ENCODE data around the gene ATAD3B.

The ATAD3B gene

GRCh38 chr1:1536938-1537546 is 65.5 kb downstream of the ATAD3B start:
- no peak for DNase-seq

GRCh38 chr1:1537626-1538250 is 66.2 kb downstream of the ATAD3B start:
- no peak for DNase-seq

DNA sequence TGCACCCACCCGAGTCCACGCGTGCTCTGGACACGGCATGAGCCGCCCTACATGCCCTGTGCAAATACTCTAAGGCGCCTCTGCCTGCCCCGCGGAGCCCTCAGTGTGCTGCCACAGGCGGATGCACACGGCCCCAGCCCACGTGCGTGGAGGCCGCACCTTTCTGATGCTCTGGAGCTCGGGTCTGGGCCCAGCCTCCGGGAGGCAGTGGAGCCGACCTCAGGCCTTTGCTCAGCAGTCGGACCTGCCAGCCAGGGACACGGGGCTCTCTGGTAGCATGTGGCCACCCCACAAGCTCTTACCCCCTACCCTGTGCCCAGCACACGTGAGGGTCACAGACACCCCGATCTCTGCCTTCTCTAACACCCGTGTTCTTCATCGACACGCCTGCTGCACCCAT is 66.8 kb downstream of the ATAD3B start:
- DNase-seq = no peak

DNA sequence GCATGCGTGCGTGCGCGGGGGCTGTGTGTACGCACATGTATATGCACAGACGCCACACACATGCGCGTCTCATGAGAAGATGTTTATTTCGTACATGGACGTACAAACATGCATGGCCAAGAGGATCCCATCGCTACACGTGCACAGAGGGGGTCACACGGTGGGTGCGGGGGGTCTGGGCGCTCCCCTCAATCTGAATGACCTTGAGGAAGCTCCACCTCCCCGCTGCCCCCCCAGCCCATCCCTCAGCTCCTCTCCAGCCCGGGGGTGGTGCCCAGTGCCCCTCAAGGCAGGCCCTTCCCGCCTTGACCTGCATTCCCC is 67.4 kb downstream of the ATAD3B start:
- no peak for DNase-seq

GRCh38 chr1:1539310-1540089 is 67.9 kb downstream of the ATAD3B start:
- DNase-seq = no peak

DNA sequence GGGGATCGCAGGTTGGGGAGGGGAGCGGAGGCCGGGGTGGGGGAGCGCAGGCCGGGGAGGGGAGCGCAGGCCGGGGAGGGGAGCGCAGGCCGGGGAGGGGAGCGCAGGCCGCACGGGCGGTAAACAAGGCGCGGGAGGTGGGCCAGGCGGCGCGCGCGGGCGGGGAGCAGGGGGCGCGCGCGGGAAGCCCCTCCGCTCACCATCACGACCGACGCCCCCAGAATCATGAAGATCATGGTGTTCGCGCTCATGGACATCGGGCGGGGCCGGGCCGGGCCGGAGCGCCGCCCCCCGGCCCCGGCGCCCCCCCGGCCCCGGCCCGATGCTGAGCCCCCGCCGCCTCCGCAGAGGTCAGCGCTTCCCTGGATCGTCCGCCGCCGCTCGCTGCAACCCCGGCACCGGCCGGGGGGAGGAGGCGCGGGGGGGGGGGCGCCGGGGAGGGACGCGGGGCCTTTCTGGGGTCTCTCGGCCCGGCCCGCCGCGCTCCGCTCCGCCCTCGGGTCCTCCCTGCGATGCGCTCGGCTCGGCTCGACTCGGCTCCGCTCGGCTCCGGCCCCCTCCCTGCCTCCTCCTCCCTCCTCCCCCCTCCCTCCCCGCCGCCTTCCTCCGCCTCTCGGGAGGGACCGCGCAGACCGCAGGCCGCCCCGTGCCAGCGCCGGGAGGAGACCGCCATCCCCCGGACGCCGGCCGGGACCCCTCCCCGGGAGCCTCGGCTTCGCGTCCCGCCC is 68.7 kb downstream of the ATAD3B start, which contains the start of gene TMEM240:
Gene TMEM240, minus strand, starts transcription at position 535 of the 728 bp plus-strand sequence. Its CDS starts 278 bp downstream, at position 257.
- peak; percentile 61 for DNase-seq

DNA sequence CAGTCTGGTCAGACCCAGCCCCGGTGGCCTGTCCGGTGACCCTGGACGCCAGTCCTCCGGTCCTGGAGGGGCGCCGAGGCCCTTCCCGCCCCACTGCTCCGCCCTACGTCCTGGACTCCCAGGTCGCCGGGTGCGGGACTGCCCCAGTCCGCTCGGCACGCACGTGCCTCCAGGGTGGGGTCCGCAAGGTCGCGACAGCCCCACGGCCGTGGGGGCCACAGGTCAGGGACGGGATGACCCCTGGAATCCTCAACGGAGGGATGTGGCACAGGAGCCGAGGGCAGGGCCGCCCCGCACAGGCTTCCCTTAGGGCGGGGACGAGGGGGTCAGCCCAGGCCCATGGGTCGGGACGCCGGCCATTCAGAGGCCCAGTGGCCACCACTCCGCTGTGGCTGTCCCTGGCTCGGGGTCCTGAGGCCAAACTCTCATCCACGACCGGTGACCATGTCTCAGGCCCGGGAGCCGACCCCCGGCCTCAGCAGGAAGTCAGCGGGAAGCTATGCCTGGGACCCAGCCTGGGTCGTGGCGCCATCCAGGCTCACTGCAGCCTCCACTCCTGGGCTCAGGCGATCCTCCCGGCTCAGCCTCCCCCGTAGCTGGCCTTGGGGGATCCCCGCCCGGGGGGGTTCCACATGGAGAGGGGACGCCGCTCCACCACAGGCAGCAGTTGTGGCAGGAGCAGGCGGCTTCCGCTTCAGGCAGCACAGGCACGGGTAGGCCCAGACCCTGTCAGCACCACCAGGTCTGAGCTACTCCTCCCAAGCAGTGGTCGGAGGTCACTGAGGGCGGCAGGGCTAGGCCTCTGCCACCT is 69.5 kb downstream of the ATAD3B start:
- no peak for DNase-seq

DNA sequence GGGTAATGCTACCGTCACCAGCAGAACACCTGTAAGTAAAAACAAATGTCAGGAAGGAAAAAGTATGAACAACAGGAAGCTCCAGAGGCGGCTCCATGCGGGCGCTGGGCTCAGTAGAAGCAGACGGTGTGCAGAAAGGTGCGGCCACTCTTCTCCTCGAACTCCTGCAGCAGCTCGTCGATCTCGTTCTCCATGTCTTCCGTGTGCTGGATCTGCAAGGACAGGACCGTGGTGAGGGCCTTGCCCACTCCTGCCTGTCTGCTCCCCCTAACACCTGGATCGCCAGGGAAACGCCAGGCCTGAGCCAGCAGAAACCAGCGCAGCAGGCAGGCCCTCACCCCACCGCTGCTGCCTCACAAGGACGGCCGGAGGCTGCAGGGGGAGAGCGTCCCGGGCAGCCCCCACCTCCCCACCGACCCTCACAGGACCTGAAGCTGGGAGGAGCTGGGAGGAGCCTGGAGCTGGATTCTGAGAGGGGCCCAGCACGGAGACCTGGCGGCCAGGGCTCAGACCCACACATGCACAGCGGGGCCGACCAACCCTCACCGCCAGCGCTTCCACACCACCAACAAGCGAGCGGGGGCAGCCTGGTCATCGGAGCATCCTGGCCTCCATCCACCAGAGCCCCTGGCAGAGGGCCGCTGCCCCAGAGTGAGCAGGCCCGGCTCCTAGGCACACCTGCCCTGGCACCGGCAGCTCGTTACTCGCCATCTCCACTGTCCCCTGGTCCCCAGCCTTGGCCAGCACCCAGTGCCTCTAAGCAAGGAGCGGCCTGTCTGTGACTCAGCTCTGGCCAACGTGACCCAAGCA is 70.6 kb downstream of the ATAD3B start:
- no peak for DNase-seq

DNA sequence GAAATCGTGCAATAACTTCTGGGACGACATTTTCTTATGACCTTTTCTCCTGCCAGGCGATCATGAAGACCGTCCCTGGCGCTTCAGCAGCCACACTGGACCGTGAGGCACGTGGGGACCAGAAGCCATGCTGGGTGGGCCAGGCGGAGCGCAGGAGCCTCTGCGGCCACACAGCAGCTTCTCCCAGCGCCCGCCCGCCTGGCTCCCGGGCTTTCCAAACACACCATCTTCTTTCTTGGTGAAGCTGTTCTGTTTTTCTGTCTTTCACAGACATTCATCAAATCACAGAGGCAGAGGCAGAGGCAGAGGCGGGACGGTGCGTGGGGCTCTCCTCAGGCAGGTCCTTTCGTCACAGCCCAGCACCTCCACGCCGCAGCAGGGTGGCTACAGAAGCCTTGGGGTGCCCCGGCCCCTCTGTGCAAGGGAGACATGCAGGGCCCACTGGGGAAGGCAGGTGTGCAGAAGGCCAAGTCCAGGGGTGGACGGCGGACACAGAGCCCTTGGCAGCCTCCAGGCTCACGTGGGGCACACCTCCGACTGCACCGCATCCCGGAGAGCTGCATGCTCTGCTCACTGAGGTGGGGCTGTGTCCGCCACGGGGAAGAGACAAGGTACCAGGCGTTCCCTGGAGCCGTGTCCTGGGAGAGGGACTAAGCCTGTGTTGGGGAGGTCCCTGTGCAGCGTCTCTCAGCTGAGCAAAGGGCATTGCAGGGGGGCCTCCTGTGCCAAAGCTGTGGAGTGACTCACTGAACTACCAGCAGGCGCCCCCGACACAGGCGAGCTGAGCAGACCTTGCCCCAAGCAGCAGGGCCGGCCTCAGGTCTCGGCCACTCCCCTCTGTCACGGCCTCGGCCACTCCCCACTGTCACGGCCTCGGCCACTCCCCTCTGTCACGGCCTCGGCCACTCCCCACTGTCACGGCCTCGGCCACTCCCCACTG is 71.5 kb downstream of the ATAD3B start:
- peak; percentile 19 for DNase-seq

DNA sequence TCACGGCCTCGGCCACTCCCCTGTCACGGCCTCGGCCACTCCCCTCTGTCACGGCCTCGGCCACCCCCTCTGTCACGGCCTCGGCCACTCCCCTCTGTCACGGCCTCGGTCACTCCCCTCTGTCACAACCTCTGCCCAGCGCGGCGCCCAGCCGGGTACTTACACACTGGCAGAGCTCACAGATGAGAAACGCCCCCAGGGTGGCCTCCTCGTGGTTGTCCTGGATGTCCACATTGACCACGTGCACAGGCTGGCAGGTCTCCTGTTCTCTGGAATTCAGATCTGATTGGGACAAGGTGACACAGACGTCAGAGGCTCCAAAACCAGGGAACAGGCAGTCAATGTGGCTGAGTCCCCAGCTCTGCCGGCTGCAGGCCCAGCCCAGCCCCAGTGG is 72.1 kb downstream of the ATAD3B start:
- no peak for DNase-seq

GRCh38 chr1:1544544-1544943 is 73.0 kb downstream of the ATAD3B start:
- no peak for DNase-seq
